Lung (tissue), 12 donors: Measurements from ENCODE around the gene GLA. TPM values are rescaled to one million over a fixed set of nuclear protein-coding genes. Genes with fewer than 3 reads are reported as not detected.

Source experiments
- ATAC-seq: fragments of 200-7000 bp; cut with Tn5 transposase; one replicate; pipeline ENCODE4 v1.9.1; 2020; ENCODE audit warnings: moderate number of reproducible peaks; ENCODE audit not compliant: insufficient read depth, low FRiP score
- DNase-seq, 3 donors: peaks; one replicate each; pipeline ENCODE4 v3.0.0-alpha.2; 2013 to 2017
- H3K27ac ChIP-seq, 2 donors: one replicate each; pipeline ENCODE4 v1.5.1; 2013; ENCODE audit warnings: mild to moderate bottlenecking in 2 of 2, moderate library complexity in 2 of 2, control low read depth in 1 of 2, inconsistent platforms in 1 of 2, low read depth in 1 of 2, low read length in 1 of 2
- H3K27me3 ChIP-seq, 3 donors: one replicate each; pipeline ENCODE4 v1.5.1; 2013; ENCODE audit warnings: low read length in 2 of 3; ENCODE audit not compliant: control insufficient read depth in 3 of 3, insufficient read depth in 3 of 3
- H3K36me3 ChIP-seq, 4 donors: one replicate each; pipeline ENCODE4 v1.5.1; 2013; ENCODE audit warnings: low read length in 4 of 4, mild to moderate bottlenecking in 1 of 4, moderate library complexity in 1 of 4; ENCODE audit not compliant: control insufficient read depth in 4 of 4, insufficient read depth in 4 of 4
- H3K4me1 ChIP-seq, 5 donors: one replicate each; pipeline ENCODE4 v1.5.1; 2013; ENCODE audit warnings: low read length in 5 of 5, mild to moderate bottlenecking in 2 of 5, moderate library complexity in 1 of 5; ENCODE audit not compliant: control insufficient read depth in 5 of 5, insufficient read depth in 5 of 5
- H3K4me3 ChIP-seq: one replicate; pipeline ENCODE4 v1.5.1; 2013; ENCODE audit warnings: mild to moderate bottlenecking, control low read depth, moderate library complexity
- H3K9ac ChIP-seq, 2 donors: one replicate each; pipeline ENCODE4 v1.5.1; 2013; ENCODE audit warnings: low read length in 2 of 2, control low read depth in 1 of 2; ENCODE audit not compliant: insufficient read depth in 1 of 2
- H3K9me3 ChIP-seq, 4 donors: one replicate each; pipeline ENCODE4 v1.5.1; 2013; ENCODE audit warnings: low read length in 3 of 4, mild to moderate bottlenecking in 1 of 4, moderate library complexity in 1 of 4; ENCODE audit not compliant: control insufficient read depth in 4 of 4, insufficient read depth in 3 of 4
- WGBS, 2 donors: extraction: QIAGEN DNeasy Blood & Tissue Kit; methylation state at CpG; one replicate each; pipeline ENCODE4 v1.1.7; 2013; 5-methylcytosine and 5-hydroxymethylcytosine counted together
- polyA plus RNA-seq, 2 donors: library from polyadenylated mRNA; stranded (reverse); fragments of 200-250 nt; gene quantifications; one replicate each; pipeline ENCODE4 v1.2.1, GENCODE V29; 2013
- total RNA-seq, 2 donors: library from RNA; depleted of rRNA in 1 of 2; stranded (reverse); fragments of >200 nt in 1 of 2; gene quantifications; one replicate each; pipeline ENCODE4 v1.2.1, GENCODE V29; 2014 to 2021
- TF ChIP-seq, protein P1 (sequence below): IDR thresholded peaks from 2 replicates; pipeline ENCODE4 v1.5.1; 2012; ENCODE audit warnings: mild to moderate bottlenecking; ENCODE audit errors: control extremely low read depth, extremely low read depth
- donor health status: control.
- donor health status: control.
- donor health status: Bipolar disorder and iron deficiency.
- donor health status: healthy.
- donor health status: DM: yes; HTN: yes; CAD: no.

The GLA gene
- total and polyA plus RNA-seq, 4 donors, result 26.4 to 55.7 (median 47.2) TPM

DNA sequence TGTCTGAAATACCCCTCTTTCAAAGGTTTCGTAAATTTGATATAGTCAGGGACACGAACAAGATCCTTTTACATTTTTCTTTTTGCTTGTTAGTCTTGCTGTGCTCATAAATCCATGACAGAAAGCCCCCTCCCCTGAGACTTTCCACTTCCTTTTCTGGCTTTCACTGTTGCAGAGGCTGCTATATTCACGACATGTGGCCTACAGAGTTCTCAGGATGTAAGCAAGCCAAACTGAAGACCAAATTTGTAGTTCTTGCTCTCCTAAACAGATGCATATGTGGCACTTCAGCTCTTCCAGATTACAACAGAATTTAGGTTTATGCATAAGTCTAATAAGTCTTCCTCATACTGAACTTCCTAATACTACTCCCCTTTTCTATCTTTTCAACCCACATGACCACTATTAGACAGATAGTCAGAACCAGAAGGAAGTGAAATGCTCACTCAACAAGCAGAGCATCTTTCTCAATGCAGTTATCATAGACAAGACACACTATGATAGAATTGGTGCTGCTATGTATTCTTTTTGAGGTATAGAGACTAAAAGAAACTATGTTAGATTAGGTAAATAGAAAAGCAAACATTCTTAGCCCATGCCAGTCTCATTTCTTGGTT lies 36.7 kb downstream of the GLA start:
- H3K4me1 ChIP-seq, result no peaks in the 10 kb centered on the region
- TF ChIP-seq, protein P1, sequence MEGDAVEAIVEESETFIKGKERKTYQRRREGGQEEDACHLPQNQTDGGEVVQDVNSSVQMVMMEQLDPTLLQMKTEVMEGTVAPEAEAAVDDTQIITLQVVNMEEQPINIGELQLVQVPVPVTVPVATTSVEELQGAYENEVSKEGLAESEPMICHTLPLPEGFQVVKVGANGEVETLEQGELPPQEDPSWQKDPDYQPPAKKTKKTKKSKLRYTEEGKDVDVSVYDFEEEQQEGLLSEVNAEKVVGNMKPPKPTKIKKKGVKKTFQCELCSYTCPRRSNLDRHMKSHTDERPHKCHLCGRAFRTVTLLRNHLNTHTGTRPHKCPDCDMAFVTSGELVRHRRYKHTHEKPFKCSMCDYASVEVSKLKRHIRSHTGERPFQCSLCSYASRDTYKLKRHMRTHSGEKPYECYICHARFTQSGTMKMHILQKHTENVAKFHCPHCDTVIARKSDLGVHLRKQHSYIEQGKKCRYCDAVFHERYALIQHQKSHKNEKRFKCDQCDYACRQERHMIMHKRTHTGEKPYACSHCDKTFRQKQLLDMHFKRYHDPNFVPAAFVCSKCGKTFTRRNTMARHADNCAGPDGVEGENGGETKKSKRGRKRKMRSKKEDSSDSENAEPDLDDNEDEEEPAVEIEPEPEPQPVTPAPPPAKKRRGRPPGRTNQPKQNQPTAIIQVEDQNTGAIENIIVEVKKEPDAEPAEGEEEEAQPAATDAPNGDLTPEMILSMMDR, result no peak
- no peak overlapping the region for H3K27ac ChIP-seq
- H3K4me3 ChIP-seq, result no peak overlapping the region
- no peak overlapping the region for H3K9ac ChIP-seq
- no peak for ATAC-seq
- DNase-seq, result no peak
- no peaks in the 10 kb centered on the region for H3K36me3 ChIP-seq
- 43 to 50% methylated on average over 3 of the region's 3 CpGs for WGBS, 2 donors
- H3K9me3 ChIP-seq, result no peaks in the 10 kb centered on the region
- H3K27me3 ChIP-seq, result peaks cover 4 to 18% (median 6%) of the 10 kb centered on the region in 3 donors

DNA sequence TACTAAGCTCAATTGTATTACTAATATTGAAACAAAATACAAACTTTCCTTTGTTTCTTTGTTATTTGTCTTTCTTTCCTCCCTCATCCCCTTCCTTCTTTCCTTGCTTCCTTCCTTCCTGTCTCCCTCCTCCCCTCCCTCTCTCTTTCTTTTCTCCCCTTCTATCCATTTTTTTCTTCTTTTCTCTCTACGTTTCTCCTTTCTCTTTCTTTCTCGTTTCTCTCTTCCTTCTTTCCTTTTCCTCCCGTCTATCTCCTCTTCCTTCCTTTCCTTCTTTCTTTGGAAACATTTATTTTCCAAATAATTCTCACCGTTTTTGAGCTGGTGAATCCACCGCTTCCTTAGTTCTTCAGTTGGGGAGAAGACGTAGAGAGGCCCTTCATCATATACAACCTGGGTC lies 38.0 kb downstream of the GLA start:
- TF ChIP-seq, protein P1, result no peak
- Histone ChIP-seq H3K9me3 (no peaks in the 10 kb centered on the region), H3K9ac (no peak overlapping the region), H3K27ac (no peak overlapping the region), H3K4me3 (no peak overlapping the region), H3K27me3 (peaks cover 0 to 12% (median 10%) of the 10 kb centered on the region in 3 donors), H3K36me3 (no peaks in the 10 kb centered on the region), H3K4me1 (no peaks in the 10 kb centered on the region)
- ATAC-seq (no peak), DNase-seq (no peak)
- WGBS, 2 donors, result 58 to 80% methylated on average over 6 of the region's 6 CpGs

DNA sequence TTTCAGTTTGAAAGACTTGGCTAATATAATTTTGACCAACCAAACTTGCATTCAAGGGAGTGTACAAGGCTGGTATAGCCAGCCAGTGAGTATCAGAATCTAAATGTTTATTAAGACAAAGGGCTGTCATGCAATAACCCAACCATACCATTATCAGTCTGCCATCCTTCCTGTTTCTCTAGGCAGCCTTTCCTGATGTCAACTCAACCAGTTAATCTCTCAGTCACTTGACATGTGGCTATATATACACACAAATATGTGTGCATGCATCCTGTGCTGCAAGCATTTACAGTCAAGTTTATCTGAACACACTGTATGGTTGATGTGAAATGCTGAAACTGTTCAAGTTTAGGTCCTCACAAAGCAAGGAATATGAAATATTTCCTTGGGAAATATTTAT lies 38.9 kb downstream of the GLA start:
- Histone ChIP-seq H3K27ac (no peak overlapping the region), H3K36me3 (no peaks in the 10 kb centered on the region), H3K27me3 (peaks cover 0 to 7% (median 7%) of the 10 kb centered on the region in 3 donors), H3K9me3 (no peaks in the 10 kb centered on the region), H3K9ac (no peak overlapping the region), H3K4me1 (no peaks in the 10 kb centered on the region), H3K4me3 (no peak overlapping the region)
- TF ChIP-seq, protein P1, result no peak
- DNase-seq (no peak), ATAC-seq (no peak)

DNA sequence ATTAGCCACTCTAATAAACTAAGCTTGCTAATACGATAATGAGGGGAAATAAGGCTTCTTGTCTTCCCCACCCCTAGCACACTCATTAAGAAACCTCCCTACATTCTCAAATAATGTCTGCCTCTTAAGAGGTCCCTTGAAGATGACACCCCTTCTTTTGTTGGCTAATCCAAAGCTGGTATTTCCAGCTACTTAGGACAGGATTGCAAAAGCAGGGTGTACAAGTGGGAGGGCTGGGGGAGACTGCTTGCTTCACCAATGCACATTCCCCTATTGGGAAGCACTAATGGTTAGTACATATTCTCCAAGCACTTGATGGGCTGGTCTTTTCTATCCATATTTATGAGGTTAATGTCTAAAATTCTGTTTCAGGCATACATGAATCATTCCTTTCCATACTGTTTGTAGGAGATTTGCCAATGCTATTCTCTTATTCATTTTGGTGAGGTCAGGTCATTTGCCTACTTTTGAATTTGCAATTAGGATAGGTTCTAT lies 42.4 kb downstream of the GLA start:
- peaks cover 0 to 10% (median 5%) of the 10 kb centered on the region in 3 donors for H3K27me3 ChIP-seq
- no peak overlapping the region for H3K4me3 ChIP-seq
- H3K9ac ChIP-seq, result no peak overlapping the region
- H3K36me3 ChIP-seq, result no peaks in the 10 kb centered on the region
- TF ChIP-seq, protein P1, result no peak
- H3K27ac ChIP-seq, result no peak overlapping the region
- 83 to 85% methylated on average over 1 of the region's 1 CpG for WGBS, 2 donors
- DNase-seq (no peak), ATAC-seq (no peak)
- peaks cover 0 to 2% (median 0%) of the 10 kb centered on the region in 4 donors for H3K9me3 ChIP-seq
- no peaks in the 10 kb centered on the region for H3K4me1 ChIP-seq
